GM18868 (cell line): ENCODE results near the gene TPX2.

ENCODE experiments used
- ATAC-seq: cut with Tn5 transposase; IDR thresholded peaks from one replicate; pipeline ENCODE4 v1.9.1; 2021; ENCODE audit warnings: mild to moderate bottlenecking, moderate library complexity; ENCODE audit not compliant: unreplicated experiment

The TPX2 gene

GRCh38 chr20:31760519-31761240 is 21.6 kb downstream of the TPX2 start:
- ATAC-seq = no peak

GRCh38 chr20:31764641-31765305 is 25.7 kb downstream of the TPX2 start:
- no peak for ATAC-seq

GRCh38 chr20:31767805-31768204 is 28.7 kb downstream of the TPX2 start:
- ATAC-seq = no peak

- ATAC-seq = no peak
These were observed 30.6 kb downstream of the TPX2 start for GRCh38 chr20:31769681-31770080.

GRCh38 chr20:31770243-31770642 is 31.2 kb downstream of the TPX2 start:
- no peak for ATAC-seq

GRCh38 chr20:31774408-31774807 is 35.3 kb downstream of the TPX2 start:
- no peak for ATAC-seq

- no peak for ATAC-seq
These were observed 41.7 kb downstream of the TPX2 start for GRCh38 chr20:31780839-31781238.

- no peak for ATAC-seq
These were observed 42.9 kb downstream of the TPX2 start for GRCh38 chr20:31781945-31782344.

GRCh38 chr20:31784354-31785044 is 45.4 kb downstream of the TPX2 start:
- no peak for ATAC-seq

- no peak for ATAC-seq
These were observed 46.0 kb downstream of the TPX2 start for GRCh38 chr20:31785089-31785488.

GRCh38 chr20:31788578-31788977 is 49.5 kb downstream of the TPX2 start:
- no peak for ATAC-seq

- no peak for ATAC-seq
These were observed 51.3 kb downstream of the TPX2 start for GRCh38 chr20:31790401-31790800.

GRCh38 chr20:31797364-31797763 is 58.3 kb downstream of the TPX2 start:
- no peak for ATAC-seq

GRCh38 chr20:31801508-31801907 is 62.4 kb downstream of the TPX2 start:
- ATAC-seq = no peak

GRCh38 chr20:31803552-31804291 is 64.6 kb downstream of the TPX2 start:
- ATAC-seq = no peak

- no peak for ATAC-seq
These were observed 67.7 kb downstream of the TPX2 start for GRCh38 chr20:31806564-31807355.

- ATAC-seq = no peak
These were observed 69.4 kb downstream of the TPX2 start for GRCh38 chr20:31808481-31808880.

- no peak for ATAC-seq
These were observed 70.6 kb downstream of the TPX2 start for GRCh38 chr20:31809661-31810060.

- no peak for ATAC-seq
These were observed 72.1 kb downstream of the TPX2 start for GRCh38 chr20:31811198-31811597.
